Activated CD4-positive, alpha-beta T cell treated with anti-CD3 and anti-CD28 coated beads for 36 hours (primary cell): ENCODE measurements around the gene ARHGAP25. TPM values are rescaled to one million over a fixed set of nuclear protein-coding genes. Genes with fewer than 3 reads are reported as not detected.

Experiments
- ATAC-seq: fragments of 200-7000 bp; cut with Tn5 transposase; one replicate; pipeline ENCODE4 v1.10.0; 2021; ENCODE audit warnings: mild to moderate bottlenecking, moderate library complexity
- CTCF ChIA-PET: fragments of 350-600 bp; sonication (Branson Sonifier 250); formaldehyde crosslinking; loops from one replicate; lab custom pipeline; 2021; ENCODE audit warnings: antibody characterized with exemption; lab: Charles Lee
- POLR2A ChIA-PET: fragments of 350-600 bp; sonication (Branson Sonifier 250); formaldehyde crosslinking; loops from one replicate; lab custom pipeline; 2021; ENCODE audit warnings: antibody characterized with exemption, inconsistent platforms; lab: Charles Lee
- DNase-seq: peaks from one replicate; pipeline ENCODE4 v3.0.0-alpha.2; 2020
- H3K27ac Mint-ChIP-seq: one replicate; pipeline ENCODE4 v1.8.0; 2021; ENCODE audit warnings: mixed read lengths
- H3K27me3 Mint-ChIP-seq: one replicate; pipeline ENCODE4 v1.8.0; 2021; ENCODE audit warnings: mixed read lengths
- H3K36me3 Mint-ChIP-seq: one replicate; pipeline ENCODE4 v1.8.0; 2021; ENCODE audit warnings: low read depth, mixed read lengths
- H3K4me1 Mint-ChIP-seq: one replicate; pipeline ENCODE4 v1.8.0; 2021; ENCODE audit warnings: mixed read lengths
- H3K4me3 Mint-ChIP-seq: one replicate; pipeline ENCODE4 v1.8.0; 2021; ENCODE audit warnings: mild to moderate bottlenecking, moderate library complexity, mixed read lengths
- H3K9me3 Mint-ChIP-seq: one replicate; pipeline ENCODE4 v1.8.0; 2021; ENCODE audit warnings: low read depth, mixed read lengths
- intact Hi-C, 2 experiments: fragments of 100-400 bp; cut with DNase I in 1 of 2; cut with micrococcal nuclease in 1 of 2; formaldehyde crosslinking; loops; one replicate each; pipeline versions ENCODE4 v1.14.2 to v1.15.1; 2022 to 2024; cut with DNase I, micrococcal nuclease
- total RNA-seq, 2 experiments: library from RNA; stranded (reverse); gene quantifications; one replicate each; pipeline ENCODE4 v1.2.3, GENCODE V29; 2021

Gene ARHGAP25
- total RNA-seq, 2 experiments from 2014 or later, result 57.9 to 73.2 TPM

- H3K27ac Mint-ChIP-seq, result no peak overlapping the region
- ATAC-seq, result no peak
- intact Hi-C loops, result loop anchor here in 1 of 2 experiments (2.0 kb wide), 1 partner anchor 89 kb away; no protein-coding TSS in a partner anchor
Observed at GRCh38 chr2:68835621-68836020, 101.0 kb downstream of the ARHGAP25 start.

GRCh38 chr2:68837164-68837860 is 102.7 kb downstream of the ARHGAP25 start:
- peaks cover 39% of the 10 kb centered on the region for H3K4me1 Mint-ChIP-seq
- DNase-seq (peak; percentile 84), ATAC-seq (peak; percentile 45)
- H3K36me3 Mint-ChIP-seq, result no peaks in the 10 kb centered on the region
- POLR2A ChIA-PET, result no interaction called here
- peak overlapping the region; percentile 79 for H3K27ac Mint-ChIP-seq
- H3K27me3 Mint-ChIP-seq, result no peaks in the 10 kb centered on the region
- no peaks in the 10 kb centered on the region for H3K9me3 Mint-ChIP-seq
- intact Hi-C loops, result loop anchor here (1.0 to 2.0 kb wide), 3 partner anchors 86 to 120 kb away; no protein-coding TSS in a partner anchor
- CTCF ChIA-PET, result interaction anchor here (0.8 to 6.9 kb wide), 16 partner anchors 9 to 374 kb away, joined by 3 to 55 read pairs (median 5); no protein-coding TSS in a partner anchor
- no peak overlapping the region for H3K4me3 Mint-ChIP-seq

More at GRCh38 chr2:68835621-68836020, 101.0 kb downstream of the ARHGAP25 start:
- Mint-ChIP-seq H3K4me1 (peaks cover 56% of the 10 kb centered on the region), H3K36me3 (no peaks in the 10 kb centered on the region), H3K9me3 (no peaks in the 10 kb centered on the region), H3K27me3 (no peaks in the 10 kb centered on the region), H3K4me3 (no peak overlapping the region)
- no peak for DNase-seq
- ChIA-PET CTCF (interaction anchor here (0.6 to 6.9 kb wide), 13 partner anchors 10 to 372 kb away, joined by 3 to 55 read pairs (median 5); no protein-coding TSS in a partner anchor), POLR2A (no interaction called here)

GRCh38 chr2:68837861-68838341 is 103.3 kb downstream of the ARHGAP25 start:
- intact Hi-C loops, result loop anchor here (1.0 to 2.0 kb wide), 7 partner anchors 71 to 371 kb away; partner anchors contain the start of genes APLF (in 2 of the 2) and FBXO48 (in 2 of the 2)
- ChIA-PET POLR2A (no interaction called here), CTCF (interaction anchor here (0.7 to 6.9 kb wide), 22 partner anchors 15 to 374 kb away, joined by 3 to 55 read pairs (median 5); partner anchors contain the start of gene ARHGAP25)
- Mint-ChIP-seq H3K27me3 (no peaks in the 10 kb centered on the region), H3K4me1 (peaks cover 33% of the 10 kb centered on the region), H3K36me3 (no peaks in the 10 kb centered on the region), H3K4me3 (no peak overlapping the region), H3K27ac (peak overlapping the region; percentile 79), H3K9me3 (no peaks in the 10 kb centered on the region)
- DNase-seq, result no peak
- peak; percentile 87 for ATAC-seq

GRCh38 chr2:68838641-68839040 is 104.0 kb downstream of the ARHGAP25 start:
- ATAC-seq, result no peak
- POLR2A ChIA-PET, result no interaction called here
- H3K27me3 Mint-ChIP-seq, result no peaks in the 10 kb centered on the region
- H3K36me3 Mint-ChIP-seq, result no peaks in the 10 kb centered on the region
- H3K4me3 Mint-ChIP-seq, result no peak overlapping the region
- H3K27ac Mint-ChIP-seq, result no peak overlapping the region
- H3K9me3 Mint-ChIP-seq, result no peaks in the 10 kb centered on the region
- DNase-seq, result no peak
- H3K4me1 Mint-ChIP-seq, result peaks cover 33% of the 10 kb centered on the region
- intact Hi-C loops, result loop anchor here (1.0 to 2.0 kb wide), 6 partner anchors 70 to 372 kb away; partner anchors contain the start of genes APLF (in 2 of the 2) and FBXO48 (in 2 of the 2)
- CTCF ChIA-PET, result interaction anchor here (0.6 to 6.9 kb wide), 29 partner anchors 14 to 617 kb away, joined by 3 to 55 read pairs (median 4); partner anchors contain the start of gene ARHGAP25

- H3K9me3 Mint-ChIP-seq, result no peaks in the 10 kb centered on the region
- H3K4me3 Mint-ChIP-seq, result no peak overlapping the region
- no peak for ATAC-seq
- DNase-seq, result peak; percentile 61
- POLR2A ChIA-PET, result no interaction called here
- no peaks in the 10 kb centered on the region for H3K36me3 Mint-ChIP-seq
- CTCF ChIA-PET, result interaction anchor here (0.6 to 6.9 kb wide), 19 partner anchors 14 to 201 kb away, joined by 3 to 55 read pairs (median 6); partner anchors contain the start of gene ARHGAP25
- no peaks in the 10 kb centered on the region for H3K27me3 Mint-ChIP-seq
- intact Hi-C loops, result loop anchor here (1.0 to 2.0 kb wide), 5 partner anchors 69 to 373 kb away; partner anchors contain the start of genes APLF (in 2 of the 2) and FBXO48 (in 2 of the 2)
- no peak overlapping the region for H3K27ac Mint-ChIP-seq
- H3K4me1 Mint-ChIP-seq, result peaks cover 33% of the 10 kb centered on the region
Observed at GRCh38 chr2:68839260-68839833, 104.7 kb downstream of the ARHGAP25 start.

GRCh38 chr2:68845043-68845442 is 110.4 kb downstream of the ARHGAP25 start:
- DNase-seq (no peak), ATAC-seq (no peak)
- no peaks in the 10 kb centered on the region for H3K9me3 Mint-ChIP-seq
- H3K27ac Mint-ChIP-seq, result no peak overlapping the region
- peaks cover 13% of the 10 kb centered on the region for H3K27me3 Mint-ChIP-seq
- no peak overlapping the region for H3K4me3 Mint-ChIP-seq
- intact Hi-C loops, result no loop called here
- no peaks in the 10 kb centered on the region for H3K36me3 Mint-ChIP-seq
- H3K4me1 Mint-ChIP-seq, result no peaks in the 10 kb centered on the region
- ChIA-PET CTCF (interaction anchor here (0.8 to 2.1 kb wide), 9 partner anchors 9 to 383 kb away, joined by 3 to 6 read pairs (median 5); no protein-coding TSS in a partner anchor), POLR2A (no interaction called here)

GRCh38 chr2:68846091-68846490 is 111.5 kb downstream of the ARHGAP25 start:
- Mint-ChIP-seq H3K27ac (no peak overlapping the region), H3K36me3 (no peaks in the 10 kb centered on the region), H3K4me1 (no peaks in the 10 kb centered on the region), H3K9me3 (no peaks in the 10 kb centered on the region), H3K4me3 (no peak overlapping the region), H3K27me3 (peaks cover 13% of the 10 kb centered on the region)
- ATAC-seq, result no peak
- ChIA-PET CTCF (interaction anchor here (0.6 to 1.4 kb wide), 7 partner anchors 10 to 383 kb away, joined by 3 to 5 read pairs (median 4); no protein-coding TSS in a partner anchor), POLR2A (interaction anchor here (0.7 kb wide), 1 partner anchor 136 kb away, joined by 4 read pairs; no protein-coding TSS in a partner anchor)
- DNase-seq, result no peak
- intact Hi-C loops, result no loop called here

GRCh38 chr2:68847751-68848150 is 113.1 kb downstream of the ARHGAP25 start:
- Mint-ChIP-seq H3K27ac (no peak overlapping the region), H3K9me3 (no peaks in the 10 kb centered on the region), H3K36me3 (no peaks in the 10 kb centered on the region), H3K27me3 (peaks cover 13% of the 10 kb centered on the region), H3K4me3 (no peak overlapping the region), H3K4me1 (no peaks in the 10 kb centered on the region)
- intact Hi-C loops, result no loop called here
- ChIA-PET CTCF (interaction anchor here (1.0 to 3.1 kb wide), 6 partner anchors 10 to 314 kb away, joined by 3 to 11 read pairs (median 6); no protein-coding TSS in a partner anchor), POLR2A (interaction anchor here (0.6 kb wide), 1 partner anchor 95 kb away, joined by 3 read pairs; no protein-coding TSS in a partner anchor)
- DNase-seq (no peak), ATAC-seq (no peak)

- no peaks in the 10 kb centered on the region for H3K9me3 Mint-ChIP-seq
- ChIA-PET CTCF (interaction anchor here (0.7 to 3.1 kb wide), 6 partner anchors 9 to 141 kb away, joined by 3 to 11 read pairs (median 5); no protein-coding TSS in a partner anchor), POLR2A (no interaction called here)
- DNase-seq (no peak), ATAC-seq (no peak)
- no peaks in the 10 kb centered on the region for H3K4me1 Mint-ChIP-seq
- H3K27me3 Mint-ChIP-seq, result peaks cover 13% of the 10 kb centered on the region
- intact Hi-C loops, result no loop called here
- H3K36me3 Mint-ChIP-seq, result no peaks in the 10 kb centered on the region
- no peak overlapping the region for H3K4me3 Mint-ChIP-seq
- no peak overlapping the region for H3K27ac Mint-ChIP-seq
Observed at GRCh38 chr2:68849579-68850030, 115.0 kb downstream of the ARHGAP25 start.

- Mint-ChIP-seq H3K36me3 (no peaks in the 10 kb centered on the region), H3K27me3 (peaks cover 13% of the 10 kb centered on the region), H3K27ac (no peak overlapping the region), H3K9me3 (no peaks in the 10 kb centered on the region), H3K4me1 (no peaks in the 10 kb centered on the region), H3K4me3 (no peak overlapping the region)
- POLR2A ChIA-PET, result no interaction called here
- CTCF ChIA-PET, result interaction anchor here (0.9 to 1.1 kb wide), 3 partner anchors 14 to 75 kb away, joined by 3 to 7 read pairs (median 3); no protein-coding TSS in a partner anchor
- no peak for ATAC-seq
- intact Hi-C loops, result no loop called here
- DNase-seq, result no peak
Observed at GRCh38 chr2:68850524-68850923, 115.9 kb downstream of the ARHGAP25 start.
